ENCODE data around the gene ZNF283.
"Not testable (repeated sequence)": the region's sequence is repeated elsewhere in the genome, so short reads cannot be mapped to it uniquely, and the experiment has no call there.

ZNF283 gene

GRCh38 chr19:43798546-43799409, 28.3 kb upstream of the ZNF283 start:
- in situ Hi-C loops (cut with MboI; ENCODE audit: low sequenced_read_pairs): loop anchor here (25.0 kb wide), 1 partner anchor 336 kb away; the partner anchor contains the start of gene LYPD3

- in situ Hi-C loops (cut with MboI; ENCODE audit: low sequenced_read_pairs): loop anchor here (25.0 kb wide), 1 partner anchor 337 kb away; the partner anchor contains the start of gene LYPD3
Measured at GRCh38 chr19:43799502-43800142, 27.5 kb upstream of the ZNF283 start.

DNA sequence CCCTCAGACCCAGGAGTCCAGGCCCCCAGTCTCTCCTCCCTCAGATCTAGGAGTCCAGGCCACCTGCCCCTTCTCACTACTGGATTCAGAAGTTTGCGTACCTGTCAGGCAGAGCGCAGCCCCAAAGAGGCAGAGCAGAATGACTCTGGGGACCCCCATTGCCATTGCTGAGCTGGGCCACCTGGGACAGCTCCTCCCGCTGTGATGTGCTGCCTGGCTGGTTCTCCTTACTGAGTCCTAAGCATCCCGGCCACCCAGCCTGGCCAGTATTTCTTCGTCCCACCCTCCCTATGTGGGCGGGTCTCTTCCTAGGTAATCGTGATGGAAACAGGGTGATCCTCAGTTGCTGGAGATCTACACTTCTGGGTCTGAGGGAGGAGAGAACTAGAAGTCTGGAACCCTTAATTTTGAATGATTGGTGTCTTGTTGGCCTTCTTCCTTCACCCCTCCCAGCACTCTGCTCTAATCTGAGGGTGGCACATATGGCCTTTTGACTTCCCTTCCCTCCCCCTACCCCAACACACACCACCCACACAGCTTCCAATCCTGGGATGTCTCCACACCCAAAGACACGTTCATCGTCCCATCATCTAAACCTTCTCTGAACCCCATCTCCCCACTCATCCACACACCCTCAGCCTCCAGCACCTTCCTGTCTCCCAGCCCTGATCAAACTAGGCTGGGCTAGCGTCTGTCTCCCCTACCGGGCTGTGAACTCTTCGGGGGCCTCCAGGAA, 24.7 kb upstream of the ZNF283 start, which contains the start of gene LYPD5:
Gene LYPD5, minus strand, starts transcription at position 232 of the 736 bp plus-strand sequence. Its CDS starts 67 bp downstream, at position 165.
- in situ Hi-C loops (cut with MboI; ENCODE audit: low sequenced_read_pairs): no loop called here

DNA sequence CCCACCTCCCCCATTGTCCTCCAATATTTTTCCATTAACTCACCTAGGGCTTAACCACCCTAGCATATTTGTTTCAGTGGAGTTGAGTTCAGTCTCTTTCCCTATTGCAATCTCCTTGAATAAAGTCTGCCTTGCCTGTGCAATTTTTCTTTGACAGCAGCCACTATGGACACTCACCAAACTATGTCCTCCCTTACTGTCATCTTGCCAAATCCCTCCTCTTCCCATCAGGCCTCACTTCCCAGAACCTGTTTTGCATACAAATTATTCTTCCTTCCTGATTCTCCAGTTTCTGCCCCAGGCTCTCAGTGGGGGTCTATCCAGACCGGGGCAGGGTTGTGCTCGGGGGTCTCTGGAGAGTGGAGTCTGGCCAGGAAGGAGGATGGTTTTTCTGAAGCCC, 22.7 kb upstream of the ZNF283 start:
- in situ Hi-C loops (cut with MboI; ENCODE audit: low sequenced_read_pairs): no loop called here

GRCh38 chr19:43806401-43806800, 20.7 kb upstream of the ZNF283 start:
- in situ Hi-C loops (cut with MboI; ENCODE audit: low sequenced_read_pairs): not testable (repeated sequence)

DNA sequence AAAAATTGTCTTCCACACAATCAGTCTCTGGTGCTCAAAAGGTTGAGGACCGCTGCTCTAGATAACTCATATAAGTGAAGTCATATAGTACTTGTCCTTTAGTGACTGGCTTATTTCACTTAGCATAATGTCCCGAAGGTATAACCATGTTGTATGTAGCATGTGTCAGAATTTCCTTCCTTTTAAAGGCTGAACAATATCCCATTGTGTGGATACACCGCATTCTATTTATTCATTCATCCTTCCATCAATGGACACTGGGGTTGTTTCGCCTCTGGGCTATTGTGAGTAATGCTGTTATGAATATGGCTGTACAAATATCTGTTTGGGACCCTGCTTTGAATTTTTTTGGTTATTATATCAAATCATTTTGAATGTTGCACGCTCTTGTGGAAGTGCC, 20.3 kb upstream of the ZNF283 start:
- in situ Hi-C loops (cut with MboI; ENCODE audit: low sequenced_read_pairs): no loop called here

- in situ Hi-C loops (cut with MboI; ENCODE audit: low sequenced_read_pairs): no loop called here
Measured at GRCh38 chr19:43807651-43808050, 19.5 kb upstream of the ZNF283 start.

- in situ Hi-C loops (cut with MboI; ENCODE audit: low sequenced_read_pairs): no loop called here
Measured at GRCh38 chr19:43809762-43810696, 17.1 kb upstream of the ZNF283 start.

DNA sequence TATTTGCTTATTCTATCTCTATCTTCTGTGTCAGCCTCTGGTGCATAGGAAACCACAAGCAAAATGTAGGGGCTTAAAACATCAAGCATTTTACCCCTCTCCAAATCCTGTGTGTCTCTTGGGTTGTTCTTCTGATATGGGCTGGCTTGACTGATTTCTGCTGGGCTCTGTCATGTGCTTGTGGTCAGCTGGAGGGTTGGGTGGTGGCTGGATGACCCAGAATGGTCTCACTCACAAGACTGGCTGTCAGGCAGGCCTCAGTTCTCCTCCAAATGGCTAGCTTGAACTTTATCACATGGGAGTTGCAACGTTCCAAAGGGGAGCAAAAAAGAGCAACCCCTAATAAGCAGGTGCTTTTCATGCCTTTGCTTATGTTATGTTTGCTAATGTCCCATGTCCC, 15.3 kb upstream of the ZNF283 start:
- in situ Hi-C loops (cut with MboI; ENCODE audit: low sequenced_read_pairs): no loop called here

DNA sequence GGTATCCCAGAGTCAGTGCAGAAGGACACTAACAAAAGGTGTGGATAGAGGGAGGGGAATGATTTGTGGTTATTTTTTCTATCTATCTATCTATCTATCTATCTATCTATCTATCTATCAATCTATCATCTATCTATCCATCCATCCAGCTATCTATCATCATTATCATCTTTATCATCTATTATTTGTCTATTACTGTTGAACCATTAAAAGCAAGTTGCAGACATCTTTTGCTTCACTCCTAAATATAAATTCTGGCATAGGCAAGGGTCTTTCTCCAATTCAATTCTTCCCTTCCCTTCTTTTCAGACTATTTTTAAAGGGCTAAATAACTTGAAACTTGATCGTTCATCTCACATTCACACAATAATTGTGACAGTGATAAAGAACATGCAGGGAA, 14.9 kb upstream of the ZNF283 start:
- in situ Hi-C loops (cut with MboI; ENCODE audit: low sequenced_read_pairs): no loop called here

DNA sequence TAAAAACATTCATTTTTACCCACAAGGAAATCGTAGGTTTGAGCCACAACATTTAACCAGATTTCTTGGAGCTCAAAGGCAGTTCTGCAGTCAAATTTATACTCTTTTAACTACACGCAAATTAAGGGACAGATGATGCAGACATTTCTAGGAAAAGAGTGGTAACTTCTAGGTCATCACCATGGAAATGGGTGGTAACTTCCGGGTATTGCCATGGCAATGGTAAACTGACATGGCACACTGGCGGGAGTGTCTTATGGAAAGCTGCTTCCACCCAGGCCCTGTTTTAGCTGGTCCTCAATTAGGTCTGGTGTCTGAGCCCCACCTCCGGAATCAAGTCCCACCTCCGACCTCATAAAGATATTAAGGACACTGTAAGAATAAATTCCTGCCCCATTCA, 14.4 kb upstream of the ZNF283 start:
- in situ Hi-C loops (cut with MboI; ENCODE audit: low sequenced_read_pairs): no loop called here

DNA sequence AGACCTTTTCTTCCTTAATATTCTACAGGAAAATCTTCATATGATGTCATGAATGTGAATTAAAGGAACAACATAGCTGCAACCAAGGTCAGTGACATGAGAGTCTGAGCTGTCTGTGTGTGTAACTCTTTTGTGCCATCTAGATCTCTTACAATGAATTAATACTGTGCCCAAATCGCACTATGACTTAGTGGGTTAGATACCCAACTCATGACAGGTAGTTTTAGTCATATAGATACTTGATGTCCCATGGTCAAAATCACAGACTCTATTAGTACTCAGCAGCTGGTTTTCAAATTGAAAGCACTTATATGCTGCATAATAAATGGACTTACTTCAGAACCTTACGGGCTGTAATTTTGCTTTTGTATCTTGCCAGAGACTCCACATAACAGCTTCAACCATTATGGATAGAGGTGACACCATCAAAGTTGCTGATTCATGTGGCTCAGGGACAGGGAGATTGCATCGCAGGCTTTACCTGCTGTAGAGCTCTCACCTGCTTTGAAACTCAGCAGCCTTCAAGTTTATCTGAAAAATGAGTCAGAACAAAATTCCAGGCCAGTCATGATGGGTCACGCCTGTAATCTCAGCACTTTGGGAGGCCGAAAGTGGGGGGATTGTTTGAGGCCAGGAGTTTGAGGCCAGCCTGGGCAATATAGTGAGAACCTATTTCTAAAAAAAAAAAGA, 12.3 kb upstream of the ZNF283 start:
- in situ Hi-C loops (cut with MboI; ENCODE audit: low sequenced_read_pairs): no loop called here

DNA sequence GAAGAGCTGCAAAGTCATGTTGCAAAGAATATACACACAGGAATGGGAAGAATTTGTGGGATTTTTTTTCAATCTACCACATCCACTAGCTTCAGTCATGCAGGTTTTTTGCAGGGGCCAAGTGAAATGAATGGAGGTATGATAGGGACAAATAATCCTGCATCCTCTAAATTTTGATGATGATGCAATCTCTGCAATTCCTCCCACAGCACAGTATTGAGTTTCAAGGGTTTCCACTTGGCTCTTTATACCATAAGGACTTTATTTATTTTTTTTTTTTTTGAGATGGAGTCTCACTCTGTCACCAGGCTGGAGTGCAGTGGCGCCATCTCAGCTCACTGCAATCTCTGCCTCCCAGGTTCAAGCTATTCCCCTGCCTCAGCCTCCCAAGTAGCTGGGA, 9.7 kb upstream of the ZNF283 start:
- in situ Hi-C loops (cut with MboI; ENCODE audit: low sequenced_read_pairs): not testable (repeated sequence)

DNA sequence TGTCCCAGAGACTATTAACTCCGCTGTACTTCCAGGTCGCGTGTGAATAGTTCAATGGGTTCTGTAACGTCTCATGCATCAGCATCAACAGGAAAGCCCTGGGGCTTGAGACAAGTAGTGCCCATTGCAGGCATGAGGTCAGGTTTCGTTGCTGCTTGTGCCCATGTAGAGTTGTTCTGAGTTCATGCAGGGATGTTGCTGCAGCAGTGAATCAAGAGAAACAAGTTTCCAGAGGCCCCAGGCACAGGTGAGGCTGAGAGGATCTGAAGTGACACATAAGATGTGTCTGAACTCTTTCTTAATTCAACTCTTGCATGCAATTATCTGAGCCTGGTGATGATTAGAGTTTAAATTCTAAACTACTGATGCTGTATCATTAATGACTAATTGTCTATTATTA, 8.6 kb upstream of the ZNF283 start:
- in situ Hi-C loops (cut with MboI; ENCODE audit: low sequenced_read_pairs): no loop called here

GRCh38 chr19:43820098-43820883, 6.8 kb upstream of the ZNF283 start:
- in situ Hi-C loops (cut with MboI; ENCODE audit: low sequenced_read_pairs): no loop called here

DNA sequence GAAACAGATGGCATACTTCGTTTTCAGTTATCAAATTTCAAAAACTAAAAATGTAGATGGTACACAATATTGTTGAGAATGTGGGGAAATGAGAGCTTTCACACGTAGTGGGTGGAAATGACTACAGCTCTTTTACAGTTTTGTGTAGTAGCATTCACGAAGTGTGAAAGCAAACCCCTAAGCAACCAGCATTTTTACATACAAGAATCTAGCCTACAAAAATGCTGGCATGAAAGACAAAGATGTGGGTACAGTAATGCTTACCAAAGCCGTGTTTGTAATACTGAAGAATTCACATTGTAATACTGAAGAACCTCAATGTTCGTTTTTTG, 6.3 kb upstream of the ZNF283 start:
- in situ Hi-C loops (cut with MboI; ENCODE audit: low sequenced_read_pairs): no loop called here

- in situ Hi-C loops (cut with MboI; ENCODE audit: low sequenced_read_pairs): not testable (repeated sequence)
Measured at GRCh38 chr19:43823856-43824255, 3.3 kb upstream of the ZNF283 start.

GRCh38 chr19:43824572-43824971, 2.5 kb upstream of the ZNF283 start:
- in situ Hi-C loops (cut with MboI; ENCODE audit: low sequenced_read_pairs): not testable (repeated sequence)

GRCh38 chr19:43839139-43839538, 12.0 kb downstream of the ZNF283 start:
- in situ Hi-C loops (cut with MboI; ENCODE audit: low sequenced_read_pairs): no loop called here
